Muscle layer of colon (tissue), 2 donors: Measurements from ENCODE around the gene OR4K17.
"Not testable (repeated sequence)": the region's sequence is repeated elsewhere in the genome, so short reads cannot be mapped to it uniquely, and the experiment has no call there.

Source experiments
- H3K27ac ChIP-seq: one replicate; pipeline ENCODE4 v1.7.0; 2013; ENCODE audit warnings: low read depth, mild to moderate bottlenecking, low read length, moderate library complexity
- H3K27me3 ChIP-seq, 2 donors: one replicate each; pipeline ENCODE4 v1.7.0; 2013; ENCODE audit warnings: low read length in 2 of 2, mild to moderate bottlenecking in 2 of 2; ENCODE audit not compliant: insufficient read depth in 2 of 2, control insufficient read depth in 1 of 2
- H3K36me3 ChIP-seq: one replicate; pipeline ENCODE4 v1.7.0; 2013; ENCODE audit warnings: mild to moderate bottlenecking, low read length; ENCODE audit not compliant: insufficient read depth
- H3K4me1 ChIP-seq: one replicate; pipeline ENCODE4 v1.7.0; 2013; ENCODE audit warnings: mild to moderate bottlenecking, low read length; ENCODE audit not compliant: insufficient read depth
- H3K4me3 ChIP-seq, 2 donors: one replicate each; pipeline ENCODE4 v1.7.0; 2013; ENCODE audit warnings: low read length in 2 of 2, low read depth in 1 of 2, mild to moderate bottlenecking in 1 of 2, moderate library complexity in 1 of 2
- H3K9ac ChIP-seq: one replicate; pipeline ENCODE4 v1.7.0; 2013; ENCODE audit warnings: low read length
- H3K9me3 ChIP-seq: one replicate; pipeline ENCODE4 v1.7.0; 2013; ENCODE audit warnings: mild to moderate bottlenecking, low read length
- donor health status: abdominal sarcoma.
- donor health status: Adenocarcinoma of cecum.

OR4K17 gene

GRCh38 chr14:20167091-20167490 lies 56.6 kb downstream of the OR4K17 start:
- Histone ChIP-seq H3K4me3 (no peak overlapping the region), H3K9ac (no peak overlapping the region), H3K27me3 (no peaks in the 10 kb centered on the region), H3K36me3 (no peaks in the 10 kb centered on the region), H3K27ac (no peak overlapping the region), H3K9me3 (no peaks in the 10 kb centered on the region), H3K4me1 (no peaks in the 10 kb centered on the region)

- H3K4me1 ChIP-seq, result not testable (repeated sequence)
Observed at GRCh38 chr14:20169852-20170251, 59.3 kb downstream of the OR4K17 start.

More at GRCh38 chr14:20169852-20170251, 59.3 kb downstream of the OR4K17 start:
- not testable (repeated sequence) for H3K9ac ChIP-seq, H3K36me3 ChIP-seq, H3K27me3 ChIP-seq, H3K9me3 ChIP-seq, H3K27ac ChIP-seq, H3K4me3 ChIP-seq
